T-helper 17 cell (primary cell): ENCODE measurements around the gene GULP1. TPM values are rescaled to one million over a fixed set of nuclear protein-coding genes. Genes with fewer than 3 reads are reported as not detected.
"Not testable (repeated sequence)": the region's sequence is repeated elsewhere in the genome, so short reads cannot be mapped to it uniquely, and the experiment has no call there.

ENCODE experiments used
- ATAC-seq: fragments of 150-1000 bp; cut with Tn5 transposase; 2 replicates; pipeline ENCODE4 v1.10.0; 2021; ENCODE audit warnings: mild to moderate bottlenecking, moderate library complexity
- DNase-seq, 3 donors: peaks; one replicate each; pipeline versions ENCODE4 v3.0.0 to v3.0.0-alpha.2; 2020 to 2021
- H3K9me3 ChIP-seq: one replicate; pipeline ENCODE4 v1.7.0; 2013; ENCODE audit warnings: low read length, mild to moderate bottlenecking; ENCODE audit not compliant: control insufficient read depth, poor library complexity, severe bottlenecking
- H3K27ac Mint-ChIP-seq: one replicate; pipeline ENCODE4 v1.8.0; 2022; ENCODE audit warnings: mild to moderate bottlenecking, moderate library complexity, mixed read lengths
- H3K27me3 Mint-ChIP-seq: one replicate; pipeline ENCODE4 v1.8.0; 2022; ENCODE audit warnings: mixed read lengths
- H3K36me3 Mint-ChIP-seq: one replicate; pipeline ENCODE4 v1.8.0; 2022; ENCODE audit warnings: low read depth, mixed read lengths
- H3K4me1 Mint-ChIP-seq: one replicate; pipeline ENCODE4 v1.8.0; 2022; ENCODE audit warnings: mild to moderate bottlenecking, mixed read lengths
- H3K4me3 Mint-ChIP-seq: one replicate; pipeline ENCODE4 v1.8.0; 2022; ENCODE audit warnings: mild to moderate bottlenecking, moderate library complexity, mixed read lengths
- total RNA-seq, 4 donors: library from RNA in 2 of 4; stranded (reverse) in 2 of 4; gene quantifications; one replicate each; pipeline ENCODE4 v1.2.3 and lab custom pipeline; 2022 to 2026

The GULP1 gene
- total RNA-seq, 2 donors from 2014 or later = not detected

GRCh38 chr2:188557081-188557480, 265.4 kb downstream of the GULP1 start:
- no peaks in the 10 kb centered on the region for H3K9me3 ChIP-seq
- DNase-seq (no peak), ATAC-seq (no peak)
- no peak overlapping the region for H3K27ac Mint-ChIP-seq
- no peaks in the 10 kb centered on the region for H3K4me1 Mint-ChIP-seq
- H3K4me3 Mint-ChIP-seq = no peak overlapping the region
- H3K36me3 Mint-ChIP-seq = no peaks in the 10 kb centered on the region
- no peaks in the 10 kb centered on the region for H3K27me3 Mint-ChIP-seq

GRCh38 chr2:188559455-188559854, 267.8 kb downstream of the GULP1 start:
- H3K4me1 Mint-ChIP-seq, ATAC-seq: not testable (repeated sequence)

GRCh38 chr2:188561473-188561979, 269.9 kb downstream of the GULP1 start:
- Mint-ChIP-seq H3K27ac (no peak overlapping the region), H3K27me3 (no peaks in the 10 kb centered on the region), H3K4me1 (no peaks in the 10 kb centered on the region), H3K4me3 (no peak overlapping the region), H3K36me3 (no peaks in the 10 kb centered on the region)
- H3K9me3 ChIP-seq = no peaks in the 10 kb centered on the region
- DNase-seq (no peak), ATAC-seq (no peak)

More at GRCh38 chr2:188559455-188559854, 267.8 kb downstream of the GULP1 start:
- not testable (repeated sequence) for H3K9me3 ChIP-seq, H3K36me3 Mint-ChIP-seq, H3K27me3 Mint-ChIP-seq, H3K4me3 Mint-ChIP-seq, DNase-seq, H3K27ac Mint-ChIP-seq

GRCh38 chr2:188569431-188570165, 277.9 kb downstream of the GULP1 start:
- ATAC-seq (no peak), DNase-seq (no peak)
- H3K27me3 Mint-ChIP-seq = no peaks in the 10 kb centered on the region
- H3K36me3 Mint-ChIP-seq = no peaks in the 10 kb centered on the region
- no peaks in the 10 kb centered on the region for H3K9me3 ChIP-seq
- no peaks in the 10 kb centered on the region for H3K4me1 Mint-ChIP-seq
- H3K27ac Mint-ChIP-seq = no peak overlapping the region
- H3K4me3 Mint-ChIP-seq = no peak overlapping the region

GRCh38 chr2:188570370-188570769, 278.7 kb downstream of the GULP1 start:
- DNase-seq = no peak
- no peak overlapping the region for H3K4me3 Mint-ChIP-seq
- ATAC-seq = no peak

GRCh38 chr2:188571543-188572303, 280.0 kb downstream of the GULP1 start:
- ATAC-seq (no peak), DNase-seq (no peak)
- H3K27me3 Mint-ChIP-seq = no peaks in the 10 kb centered on the region
- H3K4me3 Mint-ChIP-seq = no peak overlapping the region
- H3K36me3 Mint-ChIP-seq = no peaks in the 10 kb centered on the region
- H3K27ac Mint-ChIP-seq = no peak overlapping the region
- H3K4me1 Mint-ChIP-seq = no peaks in the 10 kb centered on the region
- H3K9me3 ChIP-seq = no peaks in the 10 kb centered on the region

More at GRCh38 chr2:188570370-188570769, 278.7 kb downstream of the GULP1 start:
- Mint-ChIP-seq H3K27me3 (no peaks in the 10 kb centered on the region), H3K4me1 (no peaks in the 10 kb centered on the region), H3K36me3 (no peaks in the 10 kb centered on the region), H3K27ac (no peak overlapping the region)
- H3K9me3 ChIP-seq = no peaks in the 10 kb centered on the region

GRCh38 chr2:188572592-188572991, 280.9 kb downstream of the GULP1 start:
- no peaks in the 10 kb centered on the region for H3K9me3 ChIP-seq
- Mint-ChIP-seq H3K36me3 (no peaks in the 10 kb centered on the region), H3K27me3 (no peaks in the 10 kb centered on the region), H3K4me3 (no peak overlapping the region), H3K4me1 (no peaks in the 10 kb centered on the region), H3K27ac (no peak overlapping the region)
- no peak for DNase-seq
- ATAC-seq = no peak

GRCh38 chr2:188573453-188573852, 281.8 kb downstream of the GULP1 start:
- H3K9me3 ChIP-seq = no peaks in the 10 kb centered on the region
- Mint-ChIP-seq H3K36me3 (no peaks in the 10 kb centered on the region), H3K27me3 (no peaks in the 10 kb centered on the region), H3K4me3 (no peak overlapping the region), H3K4me1 (no peaks in the 10 kb centered on the region), H3K27ac (no peak overlapping the region)
- no peak for ATAC-seq
- no peak for DNase-seq

- H3K36me3 Mint-ChIP-seq = no peaks in the 10 kb centered on the region
- DNase-seq (no peak), ATAC-seq (no peak)
- no peaks in the 10 kb centered on the region for H3K9me3 ChIP-seq
- no peaks in the 10 kb centered on the region for H3K4me1 Mint-ChIP-seq
- no peak overlapping the region for H3K27ac Mint-ChIP-seq
- no peak overlapping the region for H3K4me3 Mint-ChIP-seq
- H3K27me3 Mint-ChIP-seq = no peaks in the 10 kb centered on the region
Measured at GRCh38 chr2:188576006-188576405, 284.3 kb downstream of the GULP1 start.

- no peaks in the 10 kb centered on the region for H3K9me3 ChIP-seq
- DNase-seq (no peak), ATAC-seq (no peak)
- Mint-ChIP-seq H3K4me1 (no peaks in the 10 kb centered on the region), H3K27me3 (no peaks in the 10 kb centered on the region), H3K4me3 (no peak overlapping the region), H3K27ac (no peak overlapping the region), H3K36me3 (no peaks in the 10 kb centered on the region)
Measured at GRCh38 chr2:188576651-188577050, 285.0 kb downstream of the GULP1 start.

- no peak for ATAC-seq
- no peaks in the 10 kb centered on the region for H3K4me1 Mint-ChIP-seq
- H3K9me3 ChIP-seq = no peaks in the 10 kb centered on the region
Measured at GRCh38 chr2:188577231-188577630, 285.6 kb downstream of the GULP1 start.

GRCh38 chr2:188580738-188581137, 289.1 kb downstream of the GULP1 start:
- ATAC-seq = no peak
- Mint-ChIP-seq H3K4me1 (no peaks in the 10 kb centered on the region), H3K36me3 (no peaks in the 10 kb centered on the region), H3K27ac (no peak overlapping the region), H3K4me3 (no peak overlapping the region), H3K27me3 (peaks cover 2% of the 10 kb centered on the region)
- no peak for DNase-seq
- H3K9me3 ChIP-seq = no peaks in the 10 kb centered on the region

More at GRCh38 chr2:188577231-188577630, 285.6 kb downstream of the GULP1 start:
- no peaks in the 10 kb centered on the region for H3K36me3 Mint-ChIP-seq
- H3K27ac Mint-ChIP-seq = no peak overlapping the region
- DNase-seq = no peak
- no peak overlapping the region for H3K4me3 Mint-ChIP-seq
- no peaks in the 10 kb centered on the region for H3K27me3 Mint-ChIP-seq

GRCh38 chr2:188582211-188582610, 290.5 kb downstream of the GULP1 start:
- Mint-ChIP-seq H3K27me3 (peaks cover 8% of the 10 kb centered on the region), H3K27ac (no peak overlapping the region), H3K4me3 (no peak overlapping the region), H3K36me3 (no peaks in the 10 kb centered on the region), H3K4me1 (no peaks in the 10 kb centered on the region)
- H3K9me3 ChIP-seq = no peaks in the 10 kb centered on the region
- ATAC-seq = no peak
- DNase-seq = no peak
